Neural cell (in vitro differentiated cells): Measurements from ENCODE around the gene PTMS.

Source experiments
- EP300 ChIP-seq: fragments of 450-650 bp; conservative IDR thresholded peaks from 2 replicates; pipeline ENCODE4 v1.6.1; 2014; ENCODE audit warnings: antibody characterized with exemption, mild to moderate bottlenecking, moderate library complexity; ENCODE audit not compliant: poor library complexity, severe bottlenecking
- EZH2 ChIP-seq: fragments of 200-600, 300-800 bp; shearing (Covaris generic), sonication (generic); IDR thresholded peaks from 2 replicates; pipeline ENCODE4 v1.6.1; 2014; ENCODE audit warnings: antibody characterized with exemption, low read length, borderline replicate concordance, mild to moderate bottlenecking; ENCODE audit not compliant: insufficient read depth, poor library complexity, severe bottlenecking
- MXI1 ChIP-seq: fragments of 450-650 bp; conservative IDR thresholded peaks from 2 replicates; pipeline ENCODE4 v1.6.1; 2014; ENCODE audit warnings: antibody characterized with exemption, mild to moderate bottlenecking; ENCODE audit not compliant: poor library complexity, severe bottlenecking
- POLR2AphosphoS5 ChIP-seq: IDR thresholded peaks from 2 replicates; pipeline ENCODE4 v1.6.1; 2012
- RAD21 ChIP-seq: fragments of 450-650 bp; conservative IDR thresholded peaks from 2 replicates; pipeline ENCODE4 v1.6.1; 2014; ENCODE audit warnings: antibody characterized with exemption, mild to moderate bottlenecking, moderate library complexity
- TAF1 ChIP-seq: IDR thresholded peaks from 2 replicates; pipeline ENCODE4 v1.6.1; 2012; ENCODE audit warnings: low read depth
- TF ChIP-seq, protein P1 (sequence below): fragments of 450-650 bp; IDR thresholded peaks from 2 replicates; pipeline ENCODE4 v1.5.1; 2014; ENCODE audit warnings: antibody characterized with exemption, mild to moderate bottlenecking, moderate library complexity; ENCODE audit not compliant: poor library complexity, severe bottlenecking
- TF ChIP-seq, protein P2 (sequence below): IDR thresholded peaks from 2 replicates; pipeline ENCODE4 v1.6.1; 2012; ENCODE audit warnings: borderline replicate concordance

DNA sequence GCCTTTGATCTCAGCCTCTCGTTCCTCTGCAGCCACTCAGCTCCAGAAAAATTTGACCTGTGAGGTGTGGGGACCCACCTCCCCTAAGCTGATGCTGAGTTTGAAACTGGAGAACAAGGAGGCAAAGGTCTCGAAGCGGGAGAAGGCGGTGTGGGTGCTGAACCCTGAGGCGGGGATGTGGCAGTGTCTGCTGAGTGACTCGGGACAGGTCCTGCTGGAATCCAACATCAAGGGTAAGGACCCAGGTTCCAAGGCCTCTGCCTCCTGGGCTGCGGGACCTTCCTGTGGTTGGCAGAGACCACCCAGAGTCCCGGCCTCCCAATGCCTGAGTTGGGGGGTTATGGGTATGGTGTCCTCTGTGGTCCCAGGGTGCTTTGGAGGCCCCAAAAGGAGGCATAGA is 50.9 kb downstream of the PTMS start:
- TF ChIP-seq, protein P1, sequence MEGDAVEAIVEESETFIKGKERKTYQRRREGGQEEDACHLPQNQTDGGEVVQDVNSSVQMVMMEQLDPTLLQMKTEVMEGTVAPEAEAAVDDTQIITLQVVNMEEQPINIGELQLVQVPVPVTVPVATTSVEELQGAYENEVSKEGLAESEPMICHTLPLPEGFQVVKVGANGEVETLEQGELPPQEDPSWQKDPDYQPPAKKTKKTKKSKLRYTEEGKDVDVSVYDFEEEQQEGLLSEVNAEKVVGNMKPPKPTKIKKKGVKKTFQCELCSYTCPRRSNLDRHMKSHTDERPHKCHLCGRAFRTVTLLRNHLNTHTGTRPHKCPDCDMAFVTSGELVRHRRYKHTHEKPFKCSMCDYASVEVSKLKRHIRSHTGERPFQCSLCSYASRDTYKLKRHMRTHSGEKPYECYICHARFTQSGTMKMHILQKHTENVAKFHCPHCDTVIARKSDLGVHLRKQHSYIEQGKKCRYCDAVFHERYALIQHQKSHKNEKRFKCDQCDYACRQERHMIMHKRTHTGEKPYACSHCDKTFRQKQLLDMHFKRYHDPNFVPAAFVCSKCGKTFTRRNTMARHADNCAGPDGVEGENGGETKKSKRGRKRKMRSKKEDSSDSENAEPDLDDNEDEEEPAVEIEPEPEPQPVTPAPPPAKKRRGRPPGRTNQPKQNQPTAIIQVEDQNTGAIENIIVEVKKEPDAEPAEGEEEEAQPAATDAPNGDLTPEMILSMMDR = no peak
- TF ChIP-seq EP300 (no peak), EZH2 (no peak), POLR2AphosphoS5 (no peak), TAF1 (no peak), RAD21 (no peak), MXI1 (no peak)
- TF ChIP-seq, protein P2, sequence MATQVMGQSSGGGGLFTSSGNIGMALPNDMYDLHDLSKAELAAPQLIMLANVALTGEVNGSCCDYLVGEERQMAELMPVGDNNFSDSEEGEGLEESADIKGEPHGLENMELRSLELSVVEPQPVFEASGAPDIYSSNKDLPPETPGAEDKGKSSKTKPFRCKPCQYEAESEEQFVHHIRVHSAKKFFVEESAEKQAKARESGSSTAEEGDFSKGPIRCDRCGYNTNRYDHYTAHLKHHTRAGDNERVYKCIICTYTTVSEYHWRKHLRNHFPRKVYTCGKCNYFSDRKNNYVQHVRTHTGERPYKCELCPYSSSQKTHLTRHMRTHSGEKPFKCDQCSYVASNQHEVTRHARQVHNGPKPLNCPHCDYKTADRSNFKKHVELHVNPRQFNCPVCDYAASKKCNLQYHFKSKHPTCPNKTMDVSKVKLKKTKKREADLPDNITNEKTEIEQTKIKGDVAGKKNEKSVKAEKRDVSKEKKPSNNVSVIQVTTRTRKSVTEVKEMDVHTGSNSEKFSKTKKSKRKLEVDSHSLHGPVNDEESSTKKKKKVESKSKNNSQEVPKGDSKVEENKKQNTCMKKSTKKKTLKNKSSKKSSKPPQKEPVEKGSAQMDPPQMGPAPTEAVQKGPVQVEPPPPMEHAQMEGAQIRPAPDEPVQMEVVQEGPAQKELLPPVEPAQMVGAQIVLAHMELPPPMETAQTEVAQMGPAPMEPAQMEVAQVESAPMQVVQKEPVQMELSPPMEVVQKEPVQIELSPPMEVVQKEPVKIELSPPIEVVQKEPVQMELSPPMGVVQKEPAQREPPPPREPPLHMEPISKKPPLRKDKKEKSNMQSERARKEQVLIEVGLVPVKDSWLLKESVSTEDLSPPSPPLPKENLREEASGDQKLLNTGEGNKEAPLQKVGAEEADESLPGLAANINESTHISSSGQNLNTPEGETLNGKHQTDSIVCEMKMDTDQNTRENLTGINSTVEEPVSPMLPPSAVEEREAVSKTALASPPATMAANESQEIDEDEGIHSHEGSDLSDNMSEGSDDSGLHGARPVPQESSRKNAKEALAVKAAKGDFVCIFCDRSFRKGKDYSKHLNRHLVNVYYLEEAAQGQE = no peak
